GM21381 (cell line): ENCODE data around the gene CELSR1.

Source experiments
- ATAC-seq: cut with Tn5 transposase; IDR thresholded peaks from one replicate; pipeline ENCODE4 v1.9.1; 2021; ENCODE audit warnings: mild to moderate bottlenecking, moderate library complexity; ENCODE audit not compliant: unreplicated experiment

CELSR1 gene

DNA sequence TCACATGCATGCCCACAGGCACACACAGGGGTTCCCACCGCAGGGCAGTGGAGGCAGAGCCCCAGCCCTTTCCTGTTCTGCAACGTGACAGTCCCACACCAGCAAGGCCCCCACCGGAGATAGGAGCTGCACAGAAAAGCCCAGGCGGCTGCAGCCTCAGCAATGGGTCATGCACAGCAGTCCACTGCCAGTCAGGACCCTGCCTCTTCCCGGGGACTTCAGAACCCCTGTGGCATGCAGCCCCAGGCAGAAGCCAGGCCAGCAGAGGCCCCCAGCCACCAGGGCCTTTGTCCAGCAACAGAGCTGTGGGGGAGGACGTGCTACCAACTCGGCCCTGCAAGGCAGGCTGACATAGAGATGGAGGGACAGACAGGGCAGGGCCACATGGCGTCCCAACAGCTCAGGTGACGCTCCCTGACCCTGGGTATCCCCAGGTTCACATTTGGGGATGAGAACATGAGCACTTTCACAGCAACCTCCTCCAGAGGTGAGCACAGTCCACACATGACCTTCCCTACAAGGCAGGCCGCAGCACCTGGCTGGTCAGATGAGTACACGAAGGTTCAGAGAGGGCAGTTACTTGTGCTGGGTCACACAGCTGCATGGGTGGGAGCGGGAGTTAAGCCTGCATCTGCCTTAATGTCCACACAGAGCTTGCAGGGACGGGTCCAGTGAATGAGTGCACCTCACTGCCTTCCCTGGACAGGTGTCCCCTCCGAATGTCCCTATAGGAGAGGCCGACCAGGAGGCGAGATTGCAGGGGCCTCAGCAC lies 87.3 kb downstream of the CELSR1 start:
- ATAC-seq: no peak

DNA sequence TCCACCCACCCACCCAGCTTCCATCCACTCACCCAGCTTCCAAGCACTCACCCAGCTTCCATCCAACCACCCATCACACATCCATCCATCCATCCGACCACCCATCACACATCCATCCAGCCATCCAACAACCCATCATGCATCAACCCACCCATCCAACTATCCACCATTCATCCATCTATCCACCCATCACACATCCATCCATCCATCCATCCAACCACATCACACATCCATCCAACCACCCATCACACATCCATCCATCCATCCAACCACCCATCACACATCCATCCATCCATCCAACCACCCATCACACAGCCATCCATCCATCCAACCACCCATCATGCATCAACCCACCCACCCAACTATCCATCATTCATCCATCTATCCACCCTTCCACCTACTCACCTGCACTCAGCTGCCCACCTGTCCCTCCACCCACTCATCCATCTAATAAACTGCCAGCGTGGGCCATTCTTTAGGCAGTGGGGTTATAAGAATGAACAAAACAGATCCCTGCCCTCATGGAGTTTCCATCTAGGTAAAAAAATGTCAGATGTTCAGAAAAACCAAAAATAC lies 88.2 kb downstream of the CELSR1 start:
- ATAC-seq: no peak

DNA sequence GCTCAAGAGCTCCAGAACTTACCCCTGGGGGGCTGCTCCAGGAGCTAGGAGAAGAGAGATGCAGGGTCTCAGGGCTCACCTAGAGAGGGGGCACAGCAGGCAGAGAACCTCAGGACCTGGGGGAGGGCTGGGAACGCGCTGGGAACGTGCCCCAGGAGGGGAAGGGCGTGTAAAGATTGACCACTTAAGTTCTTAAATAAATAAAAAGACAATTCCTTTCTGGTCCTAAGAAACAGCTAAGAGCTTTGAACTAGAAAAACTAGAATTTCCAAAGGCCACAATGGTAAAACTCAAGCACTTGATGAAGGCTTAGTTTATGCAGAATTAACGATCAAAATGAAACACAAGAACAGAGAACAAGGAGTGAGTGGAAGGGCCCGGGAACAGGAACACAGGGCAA lies 89.1 kb downstream of the CELSR1 start:
- no peak for ATAC-seq

DNA sequence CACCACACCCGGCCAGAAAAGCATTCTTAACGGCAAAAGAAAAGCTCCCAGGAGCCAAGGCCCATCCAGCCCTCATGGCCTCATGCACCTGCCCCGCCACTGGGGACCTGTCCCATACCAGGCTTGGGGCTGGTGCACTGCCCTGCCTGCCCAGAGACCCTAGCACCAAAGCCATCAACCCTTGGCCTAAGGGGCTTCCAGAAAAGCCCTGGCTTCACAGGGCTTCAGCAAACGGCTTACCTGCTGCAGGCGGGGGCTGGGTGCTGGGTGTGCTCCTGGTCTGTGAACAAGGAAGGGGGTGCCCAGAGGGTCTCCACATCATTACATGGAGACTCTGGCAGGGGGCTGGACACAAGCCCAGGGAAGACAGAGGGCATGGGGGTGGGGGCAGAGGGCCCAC lies 89.5 kb downstream of the CELSR1 start:
- ATAC-seq: no peak

DNA sequence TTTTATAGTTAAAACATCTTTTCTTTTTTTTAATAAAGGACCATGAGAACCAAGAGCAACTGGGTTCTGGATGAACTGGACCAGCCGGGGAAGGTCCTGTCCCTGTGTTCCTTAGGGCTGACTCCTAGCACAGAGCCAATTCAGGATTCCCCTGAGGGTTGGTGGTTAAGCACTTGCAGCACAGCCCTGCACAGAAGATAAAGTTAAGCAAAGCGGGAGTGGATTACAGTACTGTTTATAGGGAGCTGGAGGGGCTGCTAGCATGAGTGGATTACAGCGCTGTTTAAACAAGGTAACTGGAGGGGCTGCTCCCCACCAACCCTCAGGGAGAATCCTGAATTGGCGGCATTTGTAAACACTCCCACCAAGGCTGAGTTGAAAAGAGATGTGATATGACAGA lies 90.6 kb downstream of the CELSR1 start:
- no peak for ATAC-seq

DNA sequence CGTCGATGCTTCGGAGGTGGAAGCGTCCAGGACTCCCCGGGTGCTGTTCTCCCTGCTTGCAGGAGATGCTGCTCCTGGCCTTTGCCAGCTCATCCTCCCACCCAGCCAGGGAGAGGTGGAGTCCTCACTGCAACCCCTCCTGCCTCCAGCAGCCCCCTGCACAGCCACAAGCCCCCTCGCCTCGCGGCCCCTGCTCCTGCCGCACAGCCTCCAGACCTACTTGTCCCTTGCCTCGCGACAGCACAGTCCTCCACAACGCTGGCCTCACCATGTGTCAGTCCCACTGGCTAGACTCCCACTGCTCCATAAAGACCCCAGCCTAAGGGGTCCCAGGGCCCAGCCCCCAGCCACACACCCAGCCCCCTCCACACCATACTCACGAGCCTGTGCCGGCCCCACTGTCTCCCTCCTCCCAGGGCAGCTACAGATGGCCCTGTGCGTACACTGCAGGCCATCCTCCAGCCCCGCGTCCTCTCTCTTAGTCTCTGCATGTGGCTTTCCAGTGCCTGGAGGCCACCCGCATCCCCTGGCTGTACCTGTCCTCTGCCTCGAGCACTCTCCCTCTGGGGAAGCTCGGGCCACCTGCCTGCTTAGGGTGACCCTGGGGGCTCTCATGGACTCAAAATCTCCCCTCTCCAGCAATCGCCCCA lies 91.5 kb downstream of the CELSR1 start:
- no peak for ATAC-seq

DNA sequence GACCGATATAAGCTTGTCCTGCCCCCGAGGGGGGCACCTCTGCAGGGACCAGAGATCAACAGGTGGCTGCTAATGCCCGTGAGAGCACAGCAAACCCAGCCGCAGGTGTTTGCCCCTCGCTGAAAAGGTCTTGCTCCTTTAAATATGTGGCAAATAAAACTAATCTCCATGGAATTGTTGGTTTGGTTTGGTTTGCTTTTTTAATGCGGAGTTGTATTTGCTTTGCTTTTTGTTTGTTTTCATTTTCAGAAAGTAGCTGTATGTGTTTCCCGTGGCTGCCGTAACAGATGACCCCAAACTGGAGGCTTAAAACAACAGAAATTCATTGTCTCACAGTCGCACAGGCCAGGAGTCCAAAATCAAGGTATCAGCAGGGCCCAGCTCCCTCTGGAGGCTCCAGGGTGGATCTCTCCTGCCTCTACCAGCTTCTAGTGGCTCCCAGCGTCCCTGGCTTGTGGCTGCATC lies 93.0 kb downstream of the CELSR1 start:
- no peak for ATAC-seq

DNA sequence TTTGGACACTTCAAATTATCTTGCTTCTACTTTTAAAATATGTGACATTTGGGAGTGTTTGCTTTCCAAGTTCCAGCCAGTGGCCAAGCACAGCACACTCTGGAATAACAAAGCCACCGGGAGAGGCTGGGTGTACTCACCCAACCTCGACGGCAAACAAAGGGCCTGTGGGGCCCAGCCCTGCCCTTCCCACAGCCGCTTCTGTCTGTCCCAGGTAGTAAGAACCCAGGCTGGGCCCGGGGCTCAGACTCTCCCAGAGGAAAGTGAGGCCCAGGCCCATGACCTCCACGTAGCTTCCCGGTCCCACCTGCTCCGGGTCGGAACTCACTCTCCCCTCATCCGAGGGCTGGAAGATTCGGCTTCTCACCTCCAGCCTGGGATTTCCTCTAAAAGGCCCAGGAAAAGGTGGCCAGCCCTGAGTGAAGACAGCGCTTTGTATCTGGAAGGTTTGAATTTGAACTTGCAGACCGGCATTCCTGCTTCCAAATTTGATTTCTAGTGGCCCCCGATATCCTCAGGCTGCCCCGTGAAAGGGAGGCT lies 93.5 kb downstream of the CELSR1 start:
- no peak for ATAC-seq

DNA sequence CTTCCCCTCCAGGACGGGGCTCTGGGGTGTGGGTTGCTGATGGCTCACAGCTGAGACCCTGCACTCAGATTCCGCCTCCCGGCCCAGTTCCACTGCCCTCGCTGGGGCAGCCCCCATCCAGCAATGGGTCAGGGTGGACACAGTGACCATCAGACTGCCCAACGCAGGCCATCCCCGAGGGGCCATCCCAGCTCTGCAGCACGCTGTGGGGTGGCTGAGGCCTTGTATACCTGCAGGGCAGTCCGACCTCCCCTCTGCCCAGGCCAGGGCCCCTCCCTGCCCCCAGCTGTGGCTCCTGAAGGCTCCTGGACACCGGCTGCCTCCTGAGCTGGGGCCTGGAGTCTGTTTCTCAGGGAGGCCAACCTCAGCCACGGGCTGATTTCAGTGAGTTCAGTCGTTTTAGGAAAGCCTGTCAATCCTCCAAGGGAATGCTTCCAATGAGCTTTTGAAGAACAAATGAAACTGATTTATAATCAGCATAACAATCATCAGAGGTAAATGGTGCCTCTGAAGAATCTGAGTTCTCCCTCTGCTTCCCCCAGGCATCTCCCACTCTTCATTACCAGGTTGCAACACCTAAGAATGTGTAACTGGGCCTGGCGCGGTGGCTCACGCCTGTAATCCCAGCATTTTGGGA lies 95.1 kb downstream of the CELSR1 start:
- no peak for ATAC-seq

DNA sequence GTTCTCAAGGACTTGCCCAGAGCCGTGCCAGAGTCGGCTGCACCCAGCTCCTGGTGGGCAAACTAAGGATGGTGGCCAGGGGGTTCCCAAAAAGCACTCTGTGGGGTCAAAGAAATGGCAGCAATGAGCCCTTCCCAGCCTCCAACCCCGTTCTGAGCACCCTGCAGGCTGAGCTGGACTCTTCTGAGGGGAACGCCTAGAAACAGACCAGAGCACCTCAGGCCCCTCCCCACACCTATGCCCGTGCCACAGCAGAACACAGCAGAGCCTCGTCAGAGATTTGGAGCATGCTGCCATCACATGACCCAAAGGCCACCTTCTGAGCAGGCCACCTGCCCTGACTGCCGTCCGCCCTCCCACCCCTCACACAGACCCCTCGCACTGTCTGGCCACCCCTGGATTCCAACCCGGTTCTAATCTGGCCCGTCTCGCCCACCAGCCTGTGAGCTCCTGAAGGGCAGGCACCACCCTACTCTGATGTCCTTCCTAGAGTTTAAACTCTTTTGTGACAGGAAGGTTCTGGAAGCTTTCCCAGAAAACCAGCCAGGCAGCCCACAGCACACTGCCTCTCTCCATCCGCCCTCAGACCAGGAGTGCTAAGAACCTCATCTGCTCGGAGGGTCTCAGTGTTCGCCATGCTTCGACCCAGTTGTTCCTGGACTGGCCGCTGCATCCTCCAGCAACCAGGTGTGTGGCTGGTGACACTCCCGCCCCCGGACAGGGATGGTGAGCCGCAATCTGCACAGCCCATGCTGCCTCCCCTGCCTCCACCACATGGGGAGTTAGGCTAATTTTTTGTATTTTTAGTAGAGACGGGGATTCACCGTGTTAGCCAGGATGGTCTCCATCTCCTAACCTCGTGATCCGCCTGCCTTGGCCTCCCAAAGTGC lies 97.6 kb downstream of the CELSR1 start:
- ATAC-seq: no peak

DNA sequence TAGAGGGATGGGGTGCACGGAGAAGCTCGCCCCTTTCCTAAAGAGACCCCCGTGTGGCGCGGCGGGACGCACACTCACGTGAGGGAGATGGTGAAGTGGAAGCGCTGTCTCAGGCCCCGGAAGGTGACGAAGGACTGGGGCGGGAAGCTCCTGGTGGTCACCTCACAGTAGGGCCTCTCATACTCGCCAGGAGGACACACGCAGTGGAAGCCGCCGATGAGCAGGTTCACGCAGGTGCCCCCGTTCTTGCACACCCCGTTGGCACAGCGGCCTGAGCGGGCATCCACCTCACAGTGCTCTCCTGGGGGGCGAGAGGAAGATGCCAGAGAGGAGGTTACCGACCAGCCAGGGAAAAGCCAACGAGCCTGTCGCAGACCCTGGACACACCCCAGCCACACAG lies 98.3 kb downstream of the CELSR1 start:
- ATAC-seq: no peak

DNA sequence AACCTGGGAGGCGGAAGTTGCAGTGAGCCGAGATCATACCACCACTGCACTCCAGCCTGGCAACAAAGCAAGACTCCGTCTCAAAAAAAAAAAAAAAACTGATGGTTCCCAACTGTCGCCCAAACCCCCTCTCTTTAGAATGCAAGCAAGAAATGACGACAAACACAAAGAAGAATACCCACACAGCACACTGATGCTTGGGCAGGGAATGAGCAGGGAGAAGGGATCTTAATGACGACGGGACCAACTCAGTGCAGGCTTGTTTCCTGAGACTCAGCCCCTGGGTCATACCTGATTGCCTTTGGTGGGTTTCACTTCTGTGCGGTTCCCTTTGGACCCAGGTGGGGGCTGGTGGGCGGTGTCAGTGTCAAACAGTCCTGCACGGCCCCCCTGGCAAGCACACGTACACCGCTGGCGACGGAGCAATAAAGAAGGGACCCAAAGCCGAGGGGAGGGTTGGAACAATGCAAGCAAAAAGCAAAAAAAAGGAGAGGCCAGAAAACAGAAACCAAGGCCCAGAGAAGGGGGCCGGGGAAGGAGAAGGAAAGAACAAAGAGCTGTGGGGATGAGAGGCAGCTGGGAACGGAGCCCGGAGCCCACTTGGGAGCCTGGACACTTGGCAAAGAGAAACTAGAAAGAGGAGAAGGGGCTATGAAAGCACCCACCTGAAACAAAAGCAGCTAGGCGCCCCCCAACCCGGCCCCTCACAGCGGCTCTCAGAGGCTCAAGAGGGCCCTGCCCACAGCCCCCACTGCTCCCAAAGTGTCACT lies 99.6 kb downstream of the CELSR1 start:
- ATAC-seq: no peak

DNA sequence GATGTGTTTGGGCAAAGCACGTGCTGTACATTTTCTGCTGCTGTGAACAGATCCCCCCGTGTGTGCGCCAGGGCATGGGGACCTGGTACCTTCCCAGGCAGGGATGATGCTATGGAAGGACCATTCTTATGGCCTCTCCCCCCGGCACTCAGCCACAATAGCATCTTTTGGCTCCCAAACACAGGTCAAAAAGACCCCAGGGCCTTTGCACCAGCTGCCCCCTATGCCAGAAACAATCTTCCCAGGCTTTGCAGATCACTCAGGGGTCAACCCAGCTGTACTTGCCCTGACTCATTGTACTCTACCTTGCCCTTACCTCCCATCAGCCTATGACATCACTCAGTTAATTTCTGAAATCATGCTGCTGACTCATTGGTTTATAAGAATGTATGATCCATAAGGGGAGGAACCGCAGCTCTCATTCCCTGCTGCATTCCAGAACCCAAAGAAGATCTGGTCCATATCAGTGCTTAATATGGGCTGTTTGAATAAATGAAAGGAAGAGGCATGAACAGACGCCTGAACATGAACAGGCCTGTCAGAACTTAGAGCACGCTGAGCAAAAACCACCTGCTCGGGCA lies 100.7 kb downstream of the CELSR1 start:
- no peak for ATAC-seq

DNA sequence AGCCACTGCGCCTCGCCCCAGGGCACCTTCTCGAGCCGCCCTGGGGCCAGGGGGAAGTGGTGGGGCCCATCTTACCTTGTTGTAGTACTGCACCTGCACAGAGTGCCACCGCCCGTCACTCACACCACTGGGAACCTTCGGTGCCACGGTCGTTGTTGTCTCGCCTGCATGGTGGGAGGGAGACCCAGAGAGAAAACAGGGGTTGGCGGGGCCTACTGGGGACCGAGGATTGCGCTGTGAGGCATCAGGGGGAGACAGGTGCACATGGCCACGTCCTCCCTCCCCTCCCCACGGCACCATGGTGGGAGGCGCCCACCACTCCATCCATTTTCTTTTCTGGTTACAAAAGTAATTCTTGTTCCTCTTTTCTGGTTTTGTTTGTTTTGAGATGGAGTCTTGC lies 104.1 kb downstream of the CELSR1 start:
- no peak for ATAC-seq

DNA sequence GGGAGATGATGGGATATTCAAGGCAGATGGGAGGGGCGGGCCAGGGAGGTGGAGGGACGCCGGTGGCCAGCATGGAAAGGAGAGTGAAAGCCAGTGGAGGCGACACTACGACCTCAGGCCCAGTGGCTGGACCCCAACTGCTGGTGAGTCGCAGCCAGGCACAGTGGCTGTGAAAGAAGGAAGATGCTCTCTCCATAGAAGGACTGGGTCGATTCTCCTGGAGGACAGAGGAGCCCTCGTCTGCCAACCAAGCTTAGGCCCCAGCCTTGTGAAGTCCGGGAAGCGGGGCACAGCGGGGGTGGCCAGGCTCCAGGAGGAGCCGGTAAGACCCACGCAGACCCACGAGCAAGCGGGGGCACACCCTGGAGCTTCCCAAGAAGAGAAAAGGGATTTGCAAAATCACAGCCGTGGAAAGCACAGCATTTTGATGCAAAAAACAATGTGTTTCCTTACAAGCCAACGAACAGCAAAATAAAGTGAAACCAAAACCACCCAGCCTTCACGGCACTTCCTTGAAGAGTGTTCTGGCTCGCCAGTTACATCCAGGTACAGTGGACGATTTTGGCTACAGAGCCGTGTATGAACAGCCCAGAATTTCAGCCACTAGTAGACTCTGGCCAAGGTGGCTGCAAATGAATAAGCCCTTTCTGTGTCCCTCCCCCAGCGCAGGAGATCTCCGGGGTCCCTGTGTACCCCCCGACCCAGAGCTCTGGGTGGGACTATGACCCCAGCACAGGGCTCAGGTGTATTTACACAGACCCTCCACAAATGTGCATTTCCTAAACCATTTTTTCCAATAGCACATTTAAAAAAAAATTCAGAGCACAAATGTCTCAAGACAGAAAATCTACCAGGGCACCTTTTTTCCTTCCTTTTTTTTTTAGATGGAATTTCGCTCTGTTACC lies 105.0 kb downstream of the CELSR1 start:
- ATAC-seq: no peak

DNA sequence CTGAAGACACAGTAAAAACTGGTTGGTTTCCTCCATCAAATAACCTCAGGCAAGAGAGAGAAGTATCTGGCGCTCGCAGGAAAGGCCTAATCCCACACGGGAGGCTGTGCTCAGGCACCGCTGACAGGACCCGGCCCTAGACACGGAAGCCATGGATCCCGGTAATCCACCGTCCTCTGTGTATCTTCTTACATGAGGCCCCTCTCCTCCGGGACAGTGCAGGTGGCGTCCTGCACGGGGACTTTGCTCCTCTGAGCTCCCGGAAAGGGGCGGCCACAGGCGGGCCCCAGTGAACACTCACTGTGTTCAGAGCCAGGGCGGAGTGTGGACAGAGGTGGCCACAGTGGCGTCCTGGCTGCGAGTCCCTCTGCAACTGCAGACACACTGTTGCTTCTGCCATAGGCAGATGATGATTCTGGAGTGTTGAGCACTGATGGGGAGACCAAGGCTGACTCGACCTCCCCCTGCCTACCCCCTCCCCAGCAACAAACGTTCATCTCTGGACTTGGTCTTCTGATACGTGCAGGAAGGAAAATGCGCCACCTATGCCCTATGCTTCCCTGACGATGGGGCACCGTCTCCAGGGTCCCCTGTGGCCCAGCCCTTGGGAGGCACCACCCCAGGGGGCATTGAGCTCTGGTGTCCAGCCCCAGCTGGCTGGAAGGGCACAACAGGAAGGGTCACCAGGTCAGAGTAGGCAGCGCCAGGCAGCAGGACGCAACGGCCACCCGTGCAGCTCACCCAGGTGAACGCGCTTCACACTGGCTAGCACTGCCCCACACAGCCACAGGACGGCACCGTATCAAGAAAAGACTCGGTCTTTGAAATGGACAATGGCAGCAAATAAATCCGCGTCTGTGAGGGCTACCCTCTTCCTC lies 106.2 kb downstream of the CELSR1 start:
- no peak for ATAC-seq

DNA sequence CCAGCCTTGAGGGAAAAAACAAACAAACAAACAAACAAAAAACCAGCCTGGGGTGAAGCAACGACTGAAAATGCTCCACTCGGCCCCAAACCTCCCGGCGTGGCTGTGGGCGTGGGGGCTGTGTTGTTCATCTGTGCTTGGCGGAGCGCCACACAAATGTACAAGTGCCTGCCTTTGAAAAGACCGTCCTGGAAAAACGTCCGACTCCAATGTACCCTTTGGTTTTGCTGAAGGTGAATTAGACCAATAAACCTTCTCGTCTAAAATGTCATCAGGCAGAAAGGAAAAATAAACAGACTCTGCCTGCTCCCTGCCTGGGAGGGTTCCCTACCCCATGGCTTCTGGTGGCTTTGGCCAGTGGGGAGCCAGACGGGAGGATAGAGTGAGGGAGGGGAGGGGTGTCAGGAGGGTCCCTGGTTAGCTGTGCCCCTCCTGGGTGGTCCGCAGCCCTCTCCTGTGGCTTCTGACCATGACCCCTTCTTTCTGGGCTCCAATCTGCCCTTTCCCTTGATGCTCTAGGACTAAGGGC lies 108.0 kb downstream of the CELSR1 start:
- ATAC-seq: no peak
